ENCODE results near the gene CAV1. TPM values are rescaled to one million over a fixed set of nuclear protein-coding genes. Genes with fewer than 3 reads are reported as not detected.

CAV1 gene
- total and polyA plus RNA-seq, 12 donors: 93.0 to 364 (median 274) TPM

DNA sequence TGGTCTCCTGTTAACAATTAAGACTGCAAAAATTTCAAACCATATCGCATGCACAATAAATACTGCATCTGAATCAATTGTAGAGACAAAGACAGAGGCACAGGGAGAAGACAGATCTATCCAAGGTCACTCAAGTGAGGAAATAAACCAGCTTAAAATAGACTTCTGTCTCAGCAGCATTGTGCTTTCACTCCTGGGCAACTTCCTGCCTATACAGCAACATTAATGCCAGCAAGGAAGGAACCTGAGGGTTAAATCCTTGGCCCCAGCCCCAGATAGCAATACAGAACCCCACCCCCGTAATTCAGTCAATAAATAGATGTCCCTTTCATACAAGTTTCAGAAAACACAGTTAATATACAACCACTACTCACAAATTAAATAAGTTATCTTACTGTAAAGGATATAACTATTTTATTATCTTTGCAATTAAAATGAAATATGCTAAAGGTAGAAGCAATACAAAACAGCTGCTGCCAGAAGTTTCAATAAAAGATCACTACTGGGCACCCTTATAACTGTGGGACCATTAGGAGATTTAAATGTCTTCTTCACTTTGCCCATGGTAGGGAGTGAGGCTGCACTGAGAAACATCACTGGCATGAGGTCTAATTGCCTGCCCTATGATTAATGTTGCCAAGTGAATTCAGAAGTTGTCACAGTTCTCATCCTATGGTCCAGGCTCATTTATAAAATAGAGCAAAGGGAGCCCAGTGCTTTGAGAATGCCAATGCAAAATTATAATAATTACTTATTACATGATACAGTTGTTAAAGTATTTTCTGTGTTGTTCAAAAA, 49.4 kb downstream of the CAV1 start:
- DNase-seq (no peak), ATAC-seq (peak; percentile 54 to 84 (median 76))
- Histone ChIP-seq H3K27me3 (no peaks in the 10 kb centered on the region), H3K9me3 (peaks cover 0 to 5% (median 0%) of the 10 kb centered on the region in 11 donors), H3K4me1 (peaks cover 0 to 82% (median 48%) of the 10 kb centered on the region in 9 donors), H3K4me3 (no peak overlapping the region), H3K27ac (peak overlapping the region in 8 of 10 donors; percentile 46 to 74 (median 56)), H3K36me3 (no peaks in the 10 kb centered on the region)
- TF ChIP-seq, protein P1, sequence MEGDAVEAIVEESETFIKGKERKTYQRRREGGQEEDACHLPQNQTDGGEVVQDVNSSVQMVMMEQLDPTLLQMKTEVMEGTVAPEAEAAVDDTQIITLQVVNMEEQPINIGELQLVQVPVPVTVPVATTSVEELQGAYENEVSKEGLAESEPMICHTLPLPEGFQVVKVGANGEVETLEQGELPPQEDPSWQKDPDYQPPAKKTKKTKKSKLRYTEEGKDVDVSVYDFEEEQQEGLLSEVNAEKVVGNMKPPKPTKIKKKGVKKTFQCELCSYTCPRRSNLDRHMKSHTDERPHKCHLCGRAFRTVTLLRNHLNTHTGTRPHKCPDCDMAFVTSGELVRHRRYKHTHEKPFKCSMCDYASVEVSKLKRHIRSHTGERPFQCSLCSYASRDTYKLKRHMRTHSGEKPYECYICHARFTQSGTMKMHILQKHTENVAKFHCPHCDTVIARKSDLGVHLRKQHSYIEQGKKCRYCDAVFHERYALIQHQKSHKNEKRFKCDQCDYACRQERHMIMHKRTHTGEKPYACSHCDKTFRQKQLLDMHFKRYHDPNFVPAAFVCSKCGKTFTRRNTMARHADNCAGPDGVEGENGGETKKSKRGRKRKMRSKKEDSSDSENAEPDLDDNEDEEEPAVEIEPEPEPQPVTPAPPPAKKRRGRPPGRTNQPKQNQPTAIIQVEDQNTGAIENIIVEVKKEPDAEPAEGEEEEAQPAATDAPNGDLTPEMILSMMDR (IDR thresholded peaks at IDR 0.05): no peak
- intact Hi-C loops (cut with DNase I): no loop called here
- WGBS, 2 donors: 31 to 40% methylated on average over 2 of the region's 2 CpGs

DNA sequence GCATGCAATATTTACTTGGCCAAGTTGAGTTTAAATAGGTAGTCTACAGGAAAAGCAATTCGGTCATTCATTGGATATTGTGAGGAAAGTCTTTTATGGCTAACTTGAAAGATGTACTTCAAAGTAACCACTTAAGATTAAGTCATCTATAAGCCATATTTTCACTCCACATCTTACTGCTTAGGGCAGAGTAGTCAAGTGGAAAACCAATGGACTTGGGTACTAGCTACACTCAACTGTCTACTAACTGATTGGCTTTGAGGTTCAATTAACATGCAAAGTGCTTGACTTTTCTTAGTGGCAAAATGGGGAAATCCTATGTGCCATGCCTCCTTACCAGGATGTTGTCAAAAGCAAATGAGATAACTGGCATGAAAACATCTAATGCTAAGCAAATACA, 51.0 kb downstream of the CAV1 start:
- TF ChIP-seq, protein P1 (IDR thresholded peaks at IDR 0.05): no peak
- H3K36me3 ChIP-seq: no peaks in the 10 kb centered on the region
- DNase-seq (no peak), ATAC-seq (no peak)
- peak overlapping the region in 4 of 10 donors; percentile 47 to 81 (median 60) for H3K27ac ChIP-seq
- no peak overlapping the region for H3K4me3 ChIP-seq
- WGBS, 2 donors: 94 to 97% methylated on average over 1 of the region's 1 CpG
- H3K9me3 ChIP-seq: peaks cover 0 to 5% (median 0%) of the 10 kb centered on the region in 11 donors
- H3K4me1 ChIP-seq: peaks cover 0 to 70% (median 43%) of the 10 kb centered on the region in 9 donors
- H3K27me3 ChIP-seq: no peaks in the 10 kb centered on the region
- intact Hi-C loops (cut with DNase I): loop anchor here in 1 of 10 donors (5.0 kb wide), 1 partner anchor 224 kb away; no protein-coding TSS in a partner anchor

DNA sequence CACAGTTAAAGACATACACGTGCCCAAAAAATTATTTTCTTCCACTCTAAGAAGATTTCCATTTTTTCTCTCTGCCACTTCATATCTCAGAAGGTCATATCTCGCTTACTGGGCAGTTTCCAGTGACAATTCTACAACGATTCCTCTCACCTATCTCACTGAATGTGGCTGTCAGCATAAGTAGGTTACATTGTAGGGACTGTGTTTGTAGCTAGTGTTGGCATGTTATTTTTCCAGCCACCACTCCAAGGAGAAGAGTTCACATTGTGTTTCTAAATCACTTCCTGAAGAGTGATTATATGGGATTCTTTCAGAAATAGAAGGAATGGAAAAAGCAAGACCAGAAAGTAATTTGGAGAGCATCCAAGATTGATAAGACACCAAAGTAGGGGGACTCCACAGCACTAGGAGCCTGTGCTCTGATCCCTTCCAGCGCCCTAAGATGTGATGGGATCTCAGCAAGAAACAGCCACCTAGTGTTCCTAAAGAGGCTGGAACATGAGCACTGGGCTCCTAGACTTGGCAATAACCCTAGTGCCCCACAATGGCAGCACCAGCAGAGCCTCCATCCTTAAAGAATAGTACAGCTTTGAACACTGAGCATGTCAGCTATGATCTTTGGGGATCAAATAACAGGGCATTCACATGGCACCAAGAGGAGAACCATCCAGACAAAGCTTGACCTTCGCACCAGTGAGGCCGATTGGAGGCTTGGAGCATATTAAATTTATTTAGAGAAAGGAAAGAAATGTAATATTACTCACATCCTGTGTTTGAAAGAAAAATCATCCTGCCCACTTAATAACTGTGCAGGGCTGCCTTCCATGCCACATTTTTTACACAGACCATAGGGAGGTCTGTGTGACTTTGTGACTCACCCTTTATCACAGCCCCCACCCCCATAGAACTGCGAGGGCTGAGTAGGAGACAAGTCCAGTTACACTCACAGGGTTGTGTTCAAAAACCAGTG, 51.8 kb downstream of the CAV1 start:
- no peak for DNase-seq
- Histone ChIP-seq H3K27me3 (no peaks in the 10 kb centered on the region), H3K36me3 (no peaks in the 10 kb centered on the region), H3K9me3 (peaks cover 0 to 5% (median 0%) of the 10 kb centered on the region in 11 donors), H3K4me3 (no peak overlapping the region), H3K27ac (peak overlapping the region; percentile 8 to 81 (median 52)), H3K4me1 (peaks cover 0 to 62% (median 41%) of the 10 kb centered on the region in 9 donors)
- TF ChIP-seq, protein P1 (IDR thresholded peaks at IDR 0.05): peak in 1 of 9 donors; percentile 7
- 53 to 56% methylated on average over 7 of the region's 7 CpGs for whole genome bisulfite sequencing, 2 donors
- peak; percentile 31 to 84 (median 61) for ATAC-seq
- intact Hi-C loops (cut with DNase I): loop anchor here in 1 of 10 donors (5.0 kb wide), 1 partner anchor 224 kb away; no protein-coding TSS in a partner anchor
